GM21447 (cell line): ENCODE data around the gene TSFM.

Experiments
- ATAC-seq: cut with Tn5 transposase; IDR thresholded peaks from one replicate; pipeline ENCODE4 v1.9.1; 2021; ENCODE audit not compliant: unreplicated experiment

The TSFM gene

GRCh38 chr12:57777911-57778310 is 4.7 kb upstream of the TSFM start:
- ATAC-seq: no peak

DNA sequence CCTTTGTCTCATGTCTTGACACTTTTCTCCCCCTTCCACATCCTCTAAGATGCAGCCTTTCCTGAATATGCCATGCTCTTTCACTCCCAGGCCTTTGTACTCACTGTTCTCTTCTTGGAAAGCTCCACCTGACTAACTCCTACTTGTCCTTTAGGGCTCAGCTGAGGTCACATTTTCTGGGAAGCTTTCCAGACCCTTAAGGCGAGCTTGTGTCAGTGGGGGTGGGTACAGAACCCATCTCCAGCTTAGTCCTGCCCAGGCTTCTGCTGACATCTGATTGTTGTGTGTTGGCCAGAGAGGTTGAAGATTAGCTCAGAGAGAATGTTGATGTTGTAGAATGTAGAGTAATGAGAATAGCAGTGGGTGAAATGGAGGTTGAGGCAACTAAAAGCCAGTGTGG is 2.9 kb upstream of the TSFM start:
- no peak for ATAC-seq

DNA sequence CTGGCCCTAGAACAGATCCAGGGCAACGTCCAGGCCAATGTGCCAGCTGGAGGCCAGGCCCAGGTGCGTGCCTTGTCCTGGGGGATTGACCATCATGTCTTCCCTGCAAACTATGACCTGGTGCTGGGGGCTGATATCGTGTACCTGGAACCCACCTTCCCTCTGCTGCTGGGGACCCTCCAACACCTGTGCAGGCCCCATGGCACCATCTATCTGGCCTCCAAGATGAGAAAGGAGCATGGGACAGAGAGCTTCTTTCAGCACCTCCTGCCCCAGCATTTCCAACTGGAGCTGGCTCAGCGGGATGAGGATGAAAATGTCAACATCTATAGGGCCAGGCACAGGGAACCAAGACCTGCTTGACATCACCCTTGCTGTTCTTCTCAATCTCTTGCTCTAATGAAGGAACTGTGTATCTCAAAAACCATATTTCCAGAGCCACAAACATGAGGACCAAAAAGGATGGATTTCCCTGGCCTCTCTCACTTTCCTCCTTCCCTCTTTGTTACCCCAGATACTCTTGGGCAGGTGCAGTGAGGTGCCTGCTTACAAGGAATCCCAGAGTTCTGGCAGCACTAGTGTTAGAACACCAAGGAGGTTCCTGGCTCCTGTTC is 2.2 kb upstream of the TSFM start:
- ATAC-seq: no peak

DNA sequence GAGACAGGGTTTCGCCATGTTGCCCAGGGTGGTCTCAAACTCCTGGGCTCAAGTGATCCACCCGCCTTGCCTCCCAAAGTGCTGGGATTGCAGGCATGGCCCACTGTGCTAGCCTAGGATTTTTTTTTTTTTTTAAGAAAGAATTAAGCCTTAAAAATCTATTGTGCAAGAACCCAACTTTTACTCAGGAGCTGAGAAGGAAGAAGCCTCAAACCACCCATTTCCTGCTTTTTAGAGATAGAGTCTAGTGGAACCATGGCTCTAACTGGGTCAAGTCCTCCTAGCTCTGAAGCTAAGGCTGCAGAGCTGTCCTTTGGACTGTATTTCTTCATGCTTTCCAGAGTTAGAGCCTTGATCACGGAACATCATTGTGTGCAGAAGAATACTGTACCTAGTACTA is 1.3 kb upstream of the TSFM start:
- no peak for ATAC-seq

GRCh38 chr12:57781801-57782200 is 786 bp upstream of the TSFM start:
- no peak for ATAC-seq

DNA sequence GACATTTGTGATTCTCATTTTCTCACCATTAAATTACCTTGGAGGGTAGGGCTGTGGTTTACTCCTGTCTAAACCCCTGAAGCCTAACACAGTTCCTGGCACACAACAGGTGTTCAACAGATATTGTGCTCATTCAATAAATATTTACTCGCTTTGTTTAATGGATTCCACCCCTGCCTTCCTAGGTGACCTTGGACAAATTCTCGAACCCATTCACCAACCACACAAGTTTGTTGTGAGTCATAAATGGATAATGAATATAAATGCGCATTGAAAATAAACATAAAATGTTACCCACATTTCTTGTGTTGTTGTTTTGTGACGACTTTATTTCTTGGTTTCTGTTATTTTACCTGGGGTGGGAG is 362 bp upstream of the TSFM start:
- no peak for ATAC-seq

- no peak for ATAC-seq
Observed at GRCh38 chr12:57783466-57783801, 847 bp downstream of the TSFM start.

DNA sequence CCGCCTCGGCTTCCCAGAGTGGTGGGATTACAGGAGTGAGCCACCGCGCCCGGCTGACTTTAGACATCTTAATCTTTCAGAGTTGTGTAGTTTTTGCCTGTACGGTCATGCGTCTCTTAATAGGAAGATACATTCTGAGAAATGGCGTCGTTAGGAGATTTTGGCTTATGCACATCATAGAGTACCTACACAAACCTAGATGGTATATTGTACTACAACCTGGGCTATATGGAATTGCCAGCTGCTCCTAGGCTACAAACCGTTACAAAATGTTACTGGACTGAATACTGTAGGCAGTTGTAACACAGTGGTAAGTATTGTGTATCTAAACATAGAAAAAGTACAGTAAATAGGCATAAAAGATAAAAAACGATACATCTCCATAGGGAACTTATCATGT is 1.3 kb downstream of the TSFM start:
- no peak for ATAC-seq

GRCh38 chr12:57793920-57794319 is 11.3 kb downstream of the TSFM start:
- ATAC-seq: no peak

GRCh38 chr12:57795354-57795753 is 12.8 kb downstream of the TSFM start:
- ATAC-seq: no peak

- ATAC-seq: no peak
Observed at GRCh38 chr12:57796996-57797395, 14.4 kb downstream of the TSFM start.

DNA sequence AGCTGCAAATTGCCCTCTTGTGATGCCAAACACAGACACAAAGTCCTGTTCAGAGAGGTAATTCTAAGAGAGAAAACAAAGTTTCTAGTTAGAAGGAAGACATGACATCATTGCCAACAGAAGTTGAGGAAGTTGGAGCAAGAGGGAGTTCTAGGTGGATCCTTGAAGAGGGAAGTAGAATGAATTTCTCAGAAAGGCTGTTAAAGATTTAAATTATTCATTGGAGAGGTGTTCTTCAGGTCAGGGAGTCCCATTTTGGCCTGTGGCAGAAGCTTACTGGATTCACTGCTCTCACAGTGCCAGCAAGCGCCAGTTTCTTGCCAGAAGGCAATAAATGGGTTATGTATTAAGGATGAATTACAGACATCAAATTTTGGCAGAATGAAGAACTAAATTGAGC is 15.3 kb downstream of the TSFM start:
- no peak for ATAC-seq

DNA sequence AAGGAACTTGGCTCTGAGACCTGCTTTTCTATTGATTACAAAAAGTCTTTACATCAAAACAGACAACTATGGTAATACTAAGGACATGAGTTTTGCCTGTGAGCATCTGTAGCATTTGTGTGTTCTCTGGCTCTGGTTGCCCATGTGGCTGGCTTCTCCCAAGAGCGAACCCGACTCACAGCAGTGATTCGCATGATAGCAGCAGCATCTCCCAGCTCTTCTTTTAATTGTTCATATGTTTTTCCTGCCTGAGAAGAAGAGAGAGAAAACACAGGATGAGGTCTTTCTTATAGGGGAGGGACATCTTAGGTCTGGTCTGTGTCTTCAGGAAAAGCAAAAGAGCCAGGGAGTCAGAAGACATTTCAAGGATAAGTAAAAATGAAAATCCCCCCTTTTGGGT is 18.4 kb downstream of the TSFM start:
- no peak for ATAC-seq

DNA sequence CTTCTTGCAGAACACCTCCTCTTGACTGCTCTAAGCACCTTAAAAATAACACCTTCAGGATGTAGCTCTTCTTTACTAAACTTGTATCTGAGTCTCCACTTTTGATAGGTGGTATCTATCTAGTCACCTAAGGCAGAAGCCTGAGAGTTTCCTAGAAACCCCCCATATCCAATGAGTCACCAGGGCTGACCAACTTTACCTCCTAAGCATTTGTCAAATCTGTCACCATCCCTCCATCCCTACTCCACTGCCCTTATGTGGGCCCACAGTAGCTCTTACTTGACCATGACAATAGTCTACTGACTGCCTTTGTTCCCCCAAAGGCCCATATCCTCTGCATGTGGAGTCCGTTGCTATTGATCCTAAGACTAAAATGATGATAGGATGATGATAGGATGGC is 20.0 kb downstream of the TSFM start:
- no peak for ATAC-seq

- no peak for ATAC-seq
Observed at GRCh38 chr12:57803319-57803893, 20.8 kb downstream of the TSFM start.

DNA sequence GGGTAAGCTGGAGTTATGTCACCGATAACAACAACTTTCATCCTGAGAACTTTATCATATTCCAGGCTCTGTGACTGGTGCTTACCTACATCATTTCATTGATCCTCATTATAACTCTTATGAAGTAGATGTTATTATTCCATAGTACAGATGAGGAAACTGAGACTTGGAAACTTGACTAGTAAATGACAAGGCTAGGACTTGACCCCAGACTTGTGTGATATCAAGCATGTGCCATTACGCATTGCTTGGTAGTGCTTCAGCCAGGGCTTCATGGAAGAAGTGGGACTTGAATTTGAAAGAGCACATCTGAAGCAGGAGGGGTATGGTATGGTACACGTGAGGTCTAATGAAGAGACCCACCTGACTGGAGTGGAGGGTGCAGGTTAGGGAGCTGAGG is 24.1 kb downstream of the TSFM start:
- no peak for ATAC-seq

- ATAC-seq: no peak
Observed at GRCh38 chr12:57807285-57807684, 24.7 kb downstream of the TSFM start.

DNA sequence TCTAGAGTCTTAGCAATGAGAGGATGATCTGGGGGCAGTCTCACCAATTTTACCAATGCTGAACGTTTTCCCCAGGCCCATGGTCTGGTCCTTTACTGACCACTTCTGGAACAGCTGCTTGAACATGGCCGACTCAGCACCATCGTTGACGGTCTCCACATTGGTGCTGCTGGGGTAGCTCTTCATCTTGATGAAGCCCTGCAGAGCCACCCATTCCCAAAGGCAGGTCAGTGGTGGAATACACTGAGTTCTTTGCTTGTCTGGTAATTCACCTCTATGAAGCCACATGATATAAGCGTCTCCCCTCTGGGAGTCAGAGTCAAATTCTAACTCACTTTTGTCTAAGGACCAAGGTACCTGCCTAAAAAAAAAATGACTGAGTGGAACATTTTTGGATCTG is 25.8 kb downstream of the TSFM start:
- ATAC-seq: no peak

DNA sequence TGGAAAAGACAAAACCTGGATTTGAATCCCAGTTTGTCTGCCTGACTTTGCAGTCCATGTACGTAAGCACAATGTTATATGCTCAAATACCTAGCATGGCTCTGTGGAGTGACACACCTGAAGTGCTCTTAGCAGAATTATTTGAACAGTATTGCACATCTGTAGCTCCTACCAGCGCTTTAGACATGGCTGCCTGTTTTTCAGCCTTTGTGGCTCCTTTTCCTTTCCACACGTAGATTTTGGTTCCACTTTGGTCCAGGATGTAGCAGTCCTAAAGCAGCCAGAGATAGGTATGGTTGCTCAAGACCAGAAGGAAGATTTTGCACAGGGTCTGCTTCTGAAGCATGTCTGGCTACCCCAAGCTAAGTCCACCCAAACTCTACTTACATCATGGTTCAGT is 26.8 kb downstream of the TSFM start:
- no peak for ATAC-seq

GRCh38 chr12:57810450-57810849 is 27.9 kb downstream of the TSFM start:
- ATAC-seq: no peak

DNA sequence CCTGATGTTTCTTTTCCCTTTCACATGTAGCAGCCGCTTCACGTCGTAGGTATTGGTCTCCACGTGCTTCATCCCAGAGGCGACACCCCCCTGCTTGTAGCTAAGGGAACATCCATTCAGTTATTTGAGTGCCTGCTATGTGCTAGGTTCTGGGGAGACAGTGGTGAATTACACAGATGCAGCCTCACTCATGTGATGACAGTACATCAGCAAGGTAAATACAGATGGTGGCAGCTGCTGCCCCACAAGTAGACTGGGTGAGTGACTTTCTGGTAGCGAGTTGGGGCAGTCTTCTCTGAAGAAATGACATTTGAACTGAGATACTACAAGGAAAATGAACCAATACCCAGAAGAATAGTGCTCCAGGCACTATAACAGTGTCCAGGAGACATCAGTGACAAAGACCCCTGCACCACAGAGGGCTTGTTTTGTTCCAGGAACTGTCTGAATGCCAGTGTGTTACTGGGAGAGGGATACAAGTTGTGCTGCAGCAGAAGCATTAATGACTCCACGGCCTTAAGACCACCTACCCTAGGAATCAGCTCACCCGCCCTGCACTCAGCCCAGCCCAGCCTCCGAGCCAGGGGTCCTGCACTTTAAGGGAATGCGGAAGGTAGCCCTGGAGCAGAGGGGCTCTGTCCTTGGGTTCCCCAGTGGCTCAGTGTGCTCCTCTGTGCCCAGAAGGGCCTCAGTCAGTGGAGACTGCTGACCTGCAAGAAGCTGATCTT is 28.6 kb downstream of the TSFM start:
- no peak for ATAC-seq

GRCh38 chr12:57813111-57813970 is 30.8 kb downstream of the TSFM start:
- no peak for ATAC-seq
